IMR-90 (cell line): ENCODE results near the gene ANAPC7. TPM values are rescaled to one million over a fixed set of nuclear protein-coding genes. Genes with fewer than 3 reads are reported as not detected.

Experiments
- ATAC-seq: fragments of 200-7000 bp; cut with Tn5 transposase; 2 replicates; pipeline ENCODE4 v1.9.1; 2020; ENCODE audit warnings: low read depth, mild to moderate bottlenecking, moderate library complexity
- BruUV-seq: library from RNA; stranded (reverse); fragments of 400-500 nt; replicated peaks from 2 replicates; lab custom pipeline; 2021; lab: Mats Ljungman, UMichigan
- CTCF ChIA-PET: fragments of 300-600 bp; formaldehyde crosslinking; extraction: SDS; loops from one replicate; lab custom pipeline; 2021; ENCODE audit warnings: antibody characterized with exemption; lab: Yijun Ruan, JAX
- POLR2A ChIA-PET: fragments of 300-600 bp; sonication (Branson Sonifier 250); formaldehyde crosslinking; loops from one replicate; lab custom pipeline; 2022; ENCODE audit warnings: antibody characterized with exemption; ENCODE audit not compliant: unreplicated experiment; lab: Charles Lee
- DNase-seq: peaks from one replicate; pipeline ENCODE4 v3.0.0; 2013
- H2AFZ ChIP-seq: replicated peaks from 2 replicates; pipeline ENCODE3; 2013; ENCODE audit warnings: low read length, mild to moderate bottlenecking; ENCODE audit not compliant: poor library complexity
- H2AK5ac ChIP-seq: 2 replicates; pipeline ENCODE4 v1.6.1; 2013; ENCODE audit warnings: low read depth, low read length, inconsistent platforms
- H2AK9ac ChIP-seq: replicated peaks from 2 replicates; pipeline ENCODE3; 2013; ENCODE audit warnings: mild to moderate bottlenecking, low read depth, low read length, moderate library complexity; ENCODE audit not compliant: poor library complexity
- H2BK120ac ChIP-seq: 2 replicates; pipeline ENCODE4 v1.6.1; 2013; ENCODE audit warnings: low read depth, low read length, inconsistent platforms
- H2BK15ac ChIP-seq: 3 replicates; pipeline ENCODE4 v1.6.1; 2013; ENCODE audit warnings: low read depth, low read length, inconsistent platforms
- H2BK20ac ChIP-seq: 2 replicates; pipeline ENCODE4 v1.6.1; 2013; ENCODE audit warnings: low read depth, mild to moderate bottlenecking, inconsistent platforms, low read length, moderate library complexity
- H2BK5ac ChIP-seq: 2 replicates; pipeline ENCODE4 v1.6.1; 2013; ENCODE audit warnings: mild to moderate bottlenecking, low read depth, low read length, inconsistent platforms; ENCODE audit not compliant: poor library complexity, severe bottlenecking
- H3K14ac ChIP-seq: replicated peaks from 2 replicates; pipeline ENCODE4 v1.6.1; 2013; ENCODE audit warnings: low read depth, low read length, inconsistent platforms
- H3K18ac ChIP-seq: 2 replicates; pipeline ENCODE4 v1.6.1; 2013; ENCODE audit warnings: low read depth, low read length, control low read depth
- H3K23ac ChIP-seq: 2 replicates; pipeline ENCODE4 v1.6.1; 2013; ENCODE audit warnings: low read depth, low read length, inconsistent platforms
- H3K27ac ChIP-seq: 2 replicates; pipeline ENCODE4 v1.5.1; 2013; ENCODE audit warnings: mild to moderate bottlenecking, control low read depth, low read length; ENCODE audit not compliant: insufficient read depth
- H3K27me3 ChIP-seq: 2 replicates; pipeline ENCODE4 v1.6.1; 2013; ENCODE audit warnings: low read length; ENCODE audit not compliant: control insufficient read depth, insufficient read depth
- H3K36me3 ChIP-seq: 2 replicates; pipeline ENCODE4 v1.6.1; 2013; ENCODE audit warnings: low read length, mixed read lengths; ENCODE audit not compliant: control insufficient read depth, insufficient read depth
- H3K4ac ChIP-seq: 2 replicates; pipeline ENCODE4 v1.6.1; 2013; ENCODE audit warnings: low read depth, low read length, inconsistent platforms
- H3K4me1 ChIP-seq: 2 replicates; pipeline ENCODE4 v1.6.1; 2013; ENCODE audit warnings: low read length, mixed read lengths; ENCODE audit not compliant: control insufficient read depth, insufficient read depth
- H3K4me2 ChIP-seq: 2 replicates; pipeline ENCODE4 v1.6.1; 2013; ENCODE audit warnings: low read depth, mild to moderate bottlenecking, control low read depth, low read length, moderate library complexity
- H3K4me3 ChIP-seq: 2 replicates; pipeline ENCODE4 v1.5.1; 2013; ENCODE audit warnings: low read depth, mild to moderate bottlenecking, control low read depth, low read length, moderate library complexity; ENCODE audit not compliant: insufficient read depth
- H3K56ac ChIP-seq: 2 replicates; pipeline ENCODE4 v1.6.1; 2013; ENCODE audit warnings: low read length, inconsistent platforms; ENCODE audit not compliant: insufficient read depth; ENCODE audit errors: extremely low read depth
- H3K79me1 ChIP-seq, 2 experiments: 2 replicates each; pipeline ENCODE4 v1.6.1; 2013; ENCODE audit warnings: low read length in 2 of 2, inconsistent platforms in 1 of 2, low read depth in 1 of 2
- H3K9ac ChIP-seq: 2 replicates; pipeline ENCODE4 v1.6.1; 2013; ENCODE audit warnings: low read depth, low read length, control low read depth
- H3K9me1 ChIP-seq: 2 replicates; pipeline ENCODE4 v1.6.1; 2013; ENCODE audit warnings: low read length, inconsistent platforms; ENCODE audit not compliant: insufficient read depth
- H3K9me3 ChIP-seq: 2 replicates; pipeline ENCODE4 v1.6.1; 2013; ENCODE audit warnings: low read length; ENCODE audit not compliant: control insufficient read depth, insufficient read depth
- H4K20me1 ChIP-seq: 2 replicates; pipeline ENCODE4 v1.6.1; 2013; ENCODE audit warnings: low read length, inconsistent platforms; ENCODE audit not compliant: insufficient read depth
- H4K5ac ChIP-seq: 2 replicates; pipeline ENCODE4 v1.6.1; 2013; ENCODE audit warnings: mild to moderate bottlenecking, low read depth, low read length, control low read depth
- H4K8ac ChIP-seq, 2 experiments: 2 replicates each; pipeline ENCODE4 v1.6.1; 2013; ENCODE audit warnings: low read depth in 2 of 2, low read length in 2 of 2, control low read depth in 1 of 2, inconsistent platforms in 1 of 2
- H4K91ac ChIP-seq: 2 replicates; pipeline ENCODE4 v1.6.1; 2013; ENCODE audit warnings: low read depth, low read length, inconsistent platforms; ENCODE audit not compliant: insufficient read depth
- BHLHE40 ChIP-seq: fragments of 150-350 bp; IDR thresholded peaks from 2 replicates; pipeline ENCODE4 v1.6.1; 2016; ENCODE audit warnings: mild to moderate bottlenecking, low read depth, low read length
- CEBPB ChIP-seq: IDR thresholded peaks from 2 replicates; pipeline ENCODE4 v1.6.1; 2012; ENCODE audit warnings: low read depth, low read length, improper control_type of control experiment
- CHD1 ChIP-seq: IDR thresholded peaks from 2 replicates; pipeline ENCODE4 v1.6.1; 2012; ENCODE audit warnings: low read depth, low read length, improper control_type of control experiment
- FOS ChIP-seq: fragments of 150-350 bp; IDR thresholded peaks from 2 replicates; pipeline ENCODE4 v1.6.1; 2016; ENCODE audit warnings: low read depth, low read length
- MAFK ChIP-seq: IDR thresholded peaks from 2 replicates; pipeline ENCODE4 v1.6.1; 2012; ENCODE audit warnings: low read depth, low read length, improper control_type of control experiment
- MAZ ChIP-seq: IDR thresholded peaks from 2 replicates; pipeline ENCODE4 v1.6.1; 2012; ENCODE audit warnings: low read depth, mild to moderate bottlenecking, low read length, improper control_type of control experiment, moderate library complexity, borderline replicate concordance
- MXI1 ChIP-seq: IDR thresholded peaks from 2 replicates; pipeline ENCODE4 v1.6.1; 2012; ENCODE audit warnings: low read depth, mild to moderate bottlenecking, low read length, moderate library complexity, borderline replicate concordance
- NFE2L2 ChIP-seq: fragments of 150-350 bp; IDR thresholded peaks from 2 replicates; pipeline ENCODE4 v1.6.1; 2016; ENCODE audit warnings: low read depth, mild to moderate bottlenecking, low read length
- POLR2A ChIP-seq: IDR thresholded peaks from 2 replicates; pipeline ENCODE4 v1.6.1; 2012; ENCODE audit warnings: mild to moderate bottlenecking, low read depth, low read length
- RAD21 ChIP-seq: IDR thresholded peaks from 2 replicates; pipeline ENCODE4 v1.6.1; 2012; ENCODE audit warnings: low read length, improper control_type of control experiment
- RCOR1 ChIP-seq: IDR thresholded peaks from 2 replicates; pipeline ENCODE4 v1.6.1; 2012; ENCODE audit warnings: mild to moderate bottlenecking, low read length, improper control_type of control experiment; ENCODE audit not compliant: insufficient replicate concordance
- RFX5 ChIP-seq: IDR thresholded peaks from 2 replicates; pipeline ENCODE4 v1.8.0; 2012; ENCODE audit warnings: low read depth, mild to moderate bottlenecking, low read length, moderate library complexity
- SMC3 ChIP-seq: fragments of 150-350 bp; IDR thresholded peaks from 2 replicates; pipeline ENCODE4 v1.6.1; 2016; ENCODE audit warnings: low read depth, mild to moderate bottlenecking, antibody characterized with exemption, low read length, moderate library complexity
- WGBS, 2 experiments: methylation state at CpG; one replicate each; pipeline versions ENCODE4 v1.1.5 to v1.1.7; 2013; ENCODE audit warnings: missing lambda C conversion rate in 2 of 2; ENCODE audit not compliant: insufficient read length in 1 of 2; ENCODE audit errors: extremely low coverage in 2 of 2; 5-methylcytosine and 5-hydroxymethylcytosine counted together
- dilution Hi-C: fragments of 300-500 bp; cut with HindIII; formaldehyde crosslinking; loops from one replicate; pipeline ENCODE4 v1.14.3; 2018; ENCODE audit warnings: low sequenced_read_pairs; ENCODE audit not compliant: unreplicated experiment
- in situ Hi-C: fragments of 300-500 bp; cut with MboI; formaldehyde crosslinking; loops from 3 replicates; pipeline ENCODE4 v1.14.3; 2019; ENCODE audit warnings: low sequenced_read_pairs, inconsistent platforms, mixed read lengths
- intact Hi-C: fragments of 100-400 bp; cut with micrococcal nuclease; formaldehyde crosslinking; loops from 2 replicates; pipeline ENCODE4 v1.10.0; 2022
- polyA plus RNA-seq, 3 experiments: library from polyadenylated mRNA; depleted of rRNA; stranded (reverse); fragments of >200 nt; gene quantifications; 2 replicates each; pipeline ENCODE4 v1.2.3, GENCODE V29; 2012; ENCODE audit warnings: low replicate concordance in 1 of 3
- total RNA-seq: library from RNA; depleted of rRNA; stranded (reverse); fragments of >200 nt; gene quantifications from 2 replicates; pipeline ENCODE4 v1.2.3, GENCODE V29; 2012
- TF ChIP-seq, protein P1 (sequence below): fragments of 150-350 bp; IDR thresholded peaks from 2 replicates; pipeline ENCODE4 v1.6.1; 2017; ENCODE audit warnings: mild to moderate bottlenecking, antibody characterized with exemption, low read length, low read depth
- TF ChIP-seq, protein P2 (sequence below): conservative IDR thresholded peaks from 2 replicates; pipeline ENCODE4 v1.5.1; 2012; ENCODE audit warnings: mild to moderate bottlenecking, low read depth, low read length, improper control_type of control experiment

The ANAPC7 gene
- total and polyA plus RNA-seq, 2 of the 4 experiments (the other 2 are of a cell fraction) = 46.4 to 57.9 TPM

DNA sequence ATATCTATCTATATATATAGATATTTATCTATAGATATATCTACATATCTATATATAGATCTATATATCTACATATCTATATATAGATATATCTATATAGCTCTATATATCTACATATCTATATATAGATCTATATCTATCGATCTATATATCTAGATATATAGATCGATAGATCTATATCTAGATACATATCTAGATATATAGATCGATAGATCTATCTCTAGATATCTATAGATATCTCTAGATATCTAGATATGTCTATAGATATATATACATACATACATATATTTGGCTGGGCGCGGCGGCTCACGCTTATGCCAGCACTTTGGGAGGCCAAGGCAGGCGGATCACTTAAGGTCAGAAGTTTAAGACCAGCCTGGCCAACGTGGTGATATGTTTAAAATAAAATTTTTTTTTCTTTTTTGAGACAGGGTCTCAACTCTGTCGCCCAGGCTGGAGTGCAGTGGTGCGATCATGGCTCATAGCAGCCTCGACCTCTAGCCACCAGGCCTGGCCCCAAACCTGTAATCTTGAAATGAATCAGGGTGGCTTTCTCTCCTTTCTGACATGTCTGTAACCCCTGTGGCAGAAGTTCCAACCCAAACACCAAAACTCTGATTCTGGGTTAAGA lies 28.6 kb upstream of the ANAPC7 start:
- no peak for TF ChIP-seq RFX5
- TF ChIP-seq, protein P1, sequence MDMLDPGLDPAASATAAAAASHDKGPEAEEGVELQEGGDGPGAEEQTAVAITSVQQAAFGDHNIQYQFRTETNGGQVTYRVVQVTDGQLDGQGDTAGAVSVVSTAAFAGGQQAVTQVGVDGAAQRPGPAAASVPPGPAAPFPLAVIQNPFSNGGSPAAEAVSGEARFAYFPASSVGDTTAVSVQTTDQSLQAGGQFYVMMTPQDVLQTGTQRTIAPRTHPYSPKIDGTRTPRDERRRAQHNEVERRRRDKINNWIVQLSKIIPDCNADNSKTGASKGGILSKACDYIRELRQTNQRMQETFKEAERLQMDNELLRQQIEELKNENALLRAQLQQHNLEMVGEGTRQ = no peak
- no peak for TF ChIP-seq SMC3
- TF ChIP-seq MAZ = no peak
- TF ChIP-seq, protein P2, sequence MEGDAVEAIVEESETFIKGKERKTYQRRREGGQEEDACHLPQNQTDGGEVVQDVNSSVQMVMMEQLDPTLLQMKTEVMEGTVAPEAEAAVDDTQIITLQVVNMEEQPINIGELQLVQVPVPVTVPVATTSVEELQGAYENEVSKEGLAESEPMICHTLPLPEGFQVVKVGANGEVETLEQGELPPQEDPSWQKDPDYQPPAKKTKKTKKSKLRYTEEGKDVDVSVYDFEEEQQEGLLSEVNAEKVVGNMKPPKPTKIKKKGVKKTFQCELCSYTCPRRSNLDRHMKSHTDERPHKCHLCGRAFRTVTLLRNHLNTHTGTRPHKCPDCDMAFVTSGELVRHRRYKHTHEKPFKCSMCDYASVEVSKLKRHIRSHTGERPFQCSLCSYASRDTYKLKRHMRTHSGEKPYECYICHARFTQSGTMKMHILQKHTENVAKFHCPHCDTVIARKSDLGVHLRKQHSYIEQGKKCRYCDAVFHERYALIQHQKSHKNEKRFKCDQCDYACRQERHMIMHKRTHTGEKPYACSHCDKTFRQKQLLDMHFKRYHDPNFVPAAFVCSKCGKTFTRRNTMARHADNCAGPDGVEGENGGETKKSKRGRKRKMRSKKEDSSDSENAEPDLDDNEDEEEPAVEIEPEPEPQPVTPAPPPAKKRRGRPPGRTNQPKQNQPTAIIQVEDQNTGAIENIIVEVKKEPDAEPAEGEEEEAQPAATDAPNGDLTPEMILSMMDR = no peak
- TF ChIP-seq RCOR1 = no peak
- no peak for TF ChIP-seq POLR2A
- no peak for TF ChIP-seq NFE2L2
- no peak for TF ChIP-seq MXI1
- no peak for TF ChIP-seq BHLHE40
- TF ChIP-seq RAD21 = no peak
- no peak for TF ChIP-seq FOS
- no peak for TF ChIP-seq CHD1
- TF ChIP-seq CEBPB = no peak
- no peak for TF ChIP-seq MAFK
- dilution Hi-C loops (no loop called here), intact Hi-C loops (loop anchor here (1.0 to 5.0 kb wide), 2 partner anchors 332 to 385 kb away; partner anchors contain the start of gene C12orf76), in situ Hi-C loops (no loop called here)
- Histone ChIP-seq H3K9ac (no peak overlapping the region), H2BK5ac (no peak overlapping the region), H3K14ac (no peak overlapping the region), H4K8ac (no peak overlapping the region), H2BK15ac (no peak overlapping the region), H3K23ac (no peak overlapping the region), H3K79me1 (no peaks in the 10 kb centered on the region; a peak in 1 of 4 replicates), H4K5ac (no peak overlapping the region), H4K91ac (no peak overlapping the region), H4K20me1 (no peaks in the 10 kb centered on the region; the same call in 1 of the 2 replicates), H3K9me1 (no peaks in the 10 kb centered on the region), H3K18ac (no peak overlapping the region), H2BK20ac (no peak overlapping the region), H3K27ac (no peak overlapping the region), H3K36me3 (peaks cover 24% of the 10 kb centered on the region), H3K27me3 (no peaks in the 10 kb centered on the region), H3K4me2 (no peak overlapping the region), H3K4ac (no peak overlapping the region), H2AFZ (no peak overlapping the region), H2AK9ac (no peak overlapping the region), H2AK5ac (no peak overlapping the region; the same call in 1 of the 2 replicates), H2BK120ac (no peak overlapping the region), H3K9me3 (no peaks in the 10 kb centered on the region), H3K56ac (no peak overlapping the region), H3K4me3 (no peak overlapping the region), H3K4me1 (0 out of 2 replicates have a peak, but pooled peaks cover 2% of the 10 kb centered on the region)
- BruUV-seq = no TSS peak
- no peak for ATAC-seq
- DNase-seq = no peak
- POLR2A ChIA-PET = no interaction called here
- no CpG with 5 or more reads among the region's 12 CpGs for WGBS, 2 experiments
- CTCF ChIA-PET = interaction anchor here (0.7 to 2.1 kb wide), 24 partner anchors 8 to 933 kb away, joined by 3 to 12 read pairs (median 5); partner anchors contain the start of gene ARPC3
